Measurements from ENCODE around the gene PRSS56. TPM values are rescaled to one million over a fixed set of nuclear protein-coding genes. Genes with fewer than 3 reads are reported as not detected.

The PRSS56 gene
- total RNA-seq, 1 donor from 2014 or later = not detected

- DNase-seq (ENCODE audit: low spot score) = no peak
Measured at GRCh38 chr2:232573042-232573441, 52.9 kb downstream of the PRSS56 start.

- no peak for DNase-seq (ENCODE audit: low spot score)
Measured at GRCh38 chr2:232573771-232574435, 53.7 kb downstream of the PRSS56 start.

GRCh38 chr2:232574674-232575403 is 54.7 kb downstream of the PRSS56 start:
- DNase-seq (ENCODE audit: low spot score) = no peak

Other genes with a start within 250 kb of the PRSS56 start
- not detected for gene ALPP, start 141.6 kb upstream of the PRSS56 start, total RNA-seq (ENCODE audit: insufficient read depth, low replicate concordance)
- gene ALPG, start 113.5 kb upstream of the PRSS56 start, total RNA-seq (ENCODE audit: insufficient read depth, low replicate concordance) = not detected
- gene ALPI, start 64.2 kb upstream of the PRSS56 start, total RNA-seq (ENCODE audit: insufficient read depth, low replicate concordance) = 2.9 TPM
- 3.9 TPM for gene ECEL1, start 32.6 kb upstream of the PRSS56 start, total RNA-seq (ENCODE audit: insufficient read depth, low replicate concordance)
- 1.7 TPM for gene CHRND, start 5.8 kb downstream of the PRSS56 start, total RNA-seq (ENCODE audit: insufficient read depth, low replicate concordance)
- gene CHRNG, start 19.3 kb downstream of the PRSS56 start, total RNA-seq (ENCODE audit: insufficient read depth, low replicate concordance) = not detected
- 1.7 TPM for gene TIGD1, start 30.2 kb downstream of the PRSS56 start, total RNA-seq (ENCODE audit: insufficient read depth, low replicate concordance)
- gene EIF4E2, start 30.3 kb downstream of the PRSS56 start, total RNA-seq (ENCODE audit: insufficient read depth, low replicate concordance) = 25.8 TPM
- 1.2 TPM for gene EFHD1, start 113.2 kb downstream of the PRSS56 start, total RNA-seq (ENCODE audit: insufficient read depth, low replicate concordance)
- 93.2 TPM for gene GIGYF2, start 176.9 kb downstream of the PRSS56 start, total RNA-seq (ENCODE audit: insufficient read depth, low replicate concordance)